NCI-H2196 treated with DMSO at 0.1 percent for 48 hours (cell line): ENCODE results near the gene ASB8.
"Not testable (repeated sequence)": the region's sequence is repeated elsewhere in the genome, so short reads cannot be mapped to it uniquely, and the experiment has no call there.

Source experiments
- DNase-seq: peaks from one replicate; lab custom pipeline; 2025; ENCODE audit not compliant: unreplicated experiment; lab: John Stamatoyannopoulos, UW

The ASB8 gene

GRCh38 chr12:48142818-48143674 lies 14.3 kb downstream of the ASB8 start:
- no peak for DNase-seq

GRCh38 chr12:48135027-48135426 lies 22.3 kb downstream of the ASB8 start:
- DNase-seq: no peak

- DNase-seq: no peak
Measured at GRCh38 chr12:48132826-48133225, 24.5 kb downstream of the ASB8 start.

GRCh38 chr12:48131517-48131916 lies 25.8 kb downstream of the ASB8 start:
- DNase-seq: no peak

GRCh38 chr12:48129376-48129775 lies 27.9 kb downstream of the ASB8 start:
- DNase-seq: no peak

GRCh38 chr12:48128800-48129199 lies 28.5 kb downstream of the ASB8 start:
- DNase-seq: no peak

- DNase-seq: no peak
Measured at GRCh38 chr12:48126953-48127630, 30.2 kb downstream of the ASB8 start.

- DNase-seq: no peak
Measured at GRCh38 chr12:48125985-48126384, 31.3 kb downstream of the ASB8 start.

GRCh38 chr12:48125542-48125941 lies 31.8 kb downstream of the ASB8 start:
- DNase-seq: not testable (repeated sequence)

GRCh38 chr12:48123169-48123568 lies 34.1 kb downstream of the ASB8 start:
- no peak for DNase-seq

GRCh38 chr12:48122065-48122834 lies 35.1 kb downstream of the ASB8 start:
- no peak for DNase-seq

- DNase-seq: no peak
Measured at GRCh38 chr12:48121522-48121921, 35.8 kb downstream of the ASB8 start.

GRCh38 chr12:48119834-48120195 lies 37.5 kb downstream of the ASB8 start:
- no peak for DNase-seq

GRCh38 chr12:48119078-48119833 lies 38.1 kb downstream of the ASB8 start, which contains the start of gene PFKM:
Gene PFKM (plus strand): TSS chr12:48119364. CDS start chr12:48122775, 3,411 bp downstream.
- peak; percentile 89 for DNase-seq

- no peak for DNase-seq
Measured at GRCh38 chr12:48118284-48118871, 38.9 kb downstream of the ASB8 start.

- no peak for DNase-seq
Measured at GRCh38 chr12:48115957-48116356, 41.4 kb downstream of the ASB8 start.

GRCh38 chr12:48111312-48111693 lies 46.0 kb downstream of the ASB8 start:
- DNase-seq: not testable (repeated sequence)

GRCh38 chr12:48110691-48111311 lies 46.5 kb downstream of the ASB8 start:
- no peak for DNase-seq

- DNase-seq: no peak
Measured at GRCh38 chr12:48109424-48109823, 47.9 kb downstream of the ASB8 start.
